NT2/D1 (cell line): ENCODE measurements around the gene CDC42BPA.
"Not testable (repeated sequence)": the region's sequence is repeated elsewhere in the genome, so short reads cannot be mapped to it uniquely, and the experiment has no call there.

Experiments used
- DNase-seq: peaks from one replicate; pipeline ENCODE4 v3.0.0-alpha.2; 2011; ENCODE audit warnings: low read depth, low spot score
- H3K27me3 ChIP-seq: 2 replicates; pipeline ENCODE4 v1.6.0; 2011; ENCODE audit warnings: mild to moderate bottlenecking; ENCODE audit not compliant: insufficient read length, insufficient read depth
- H3K36me3 ChIP-seq: 2 replicates; pipeline ENCODE4 v1.6.1; 2011; ENCODE audit warnings: mild to moderate bottlenecking, low read length, mixed read lengths; ENCODE audit not compliant: insufficient read depth, insufficient read length
- H3K4me1 ChIP-seq: 2 replicates; pipeline ENCODE4 v1.5.1; 2011; ENCODE audit not compliant: insufficient read depth, insufficient read length
- H3K4me3 ChIP-seq: 2 replicates; pipeline ENCODE4 v1.5.1; 2011; ENCODE audit warnings: low read depth; ENCODE audit not compliant: insufficient read length
- H3K9ac ChIP-seq: 2 replicates; pipeline ENCODE4 v1.6.0; 2011; ENCODE audit warnings: low read depth; ENCODE audit not compliant: insufficient read length
- H3K9me3 ChIP-seq: 2 replicates; pipeline ENCODE4 v1.5.1; 2011; ENCODE audit warnings: mild to moderate bottlenecking, low read length; ENCODE audit not compliant: insufficient read depth
- SUZ12 ChIP-seq: IDR thresholded peaks from 2 replicates; pipeline ENCODE4 v1.6.1; 2011; ENCODE audit not compliant: insufficient read length, insufficient read depth; ENCODE audit errors: extremely low read depth
- YY1 ChIP-seq: IDR thresholded peaks from 2 replicates; pipeline ENCODE4 v1.6.1; 2011; ENCODE audit not compliant: insufficient read length, insufficient read depth
- ZNF274 ChIP-seq: IDR thresholded peaks from 2 replicates; pipeline ENCODE4 v1.6.1; 2011; ENCODE audit warnings: mild to moderate bottlenecking, low read depth, low read length

Gene CDC42BPA

GRCh38 chr1:227357171-227357926, 39.1 kb upstream of the CDC42BPA start:
- Histone ChIP-seq H3K36me3 (no peaks in the 10 kb centered on the region), H3K4me1 (peaks cover 3% of the 10 kb centered on the region), H3K9ac (no peak overlapping the region), H3K4me3 (no peak overlapping the region), H3K27me3 (no peaks in the 10 kb centered on the region), H3K9me3 (peaks cover 7% of the 10 kb centered on the region; the same call in 1 of the 2 replicates)
- no peak for TF ChIP-seq YY1
- TF ChIP-seq SUZ12, result no peak
- TF ChIP-seq ZNF274, result no peak
- DNase-seq, result peak; percentile 63

DNA sequence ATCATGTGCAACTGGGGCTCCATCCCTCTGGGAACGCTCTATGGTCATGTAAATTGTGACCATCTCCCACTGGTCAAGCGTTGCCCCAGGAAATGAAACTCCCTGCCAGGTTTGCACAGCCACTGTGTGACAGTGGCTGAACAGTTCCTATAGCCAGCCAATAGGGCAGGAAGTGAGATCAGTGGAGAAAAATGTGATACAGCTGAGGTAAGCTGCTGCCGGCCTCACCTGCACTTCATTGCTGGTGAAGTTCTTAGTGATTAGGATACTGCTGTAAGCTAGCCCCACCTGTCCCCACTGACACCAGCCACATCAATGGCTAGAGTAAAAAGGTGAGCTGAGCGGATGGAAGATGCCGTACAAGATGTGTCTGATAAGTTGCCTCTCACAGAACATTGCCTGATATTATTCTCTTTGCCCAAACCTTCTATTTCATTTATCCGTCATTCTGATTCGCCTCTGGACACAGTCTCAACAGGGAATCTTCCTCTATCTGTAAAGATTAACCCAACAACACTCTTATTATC, 38.4 kb upstream of the CDC42BPA start:
- no peaks in the 10 kb centered on the region for H3K36me3 ChIP-seq
- H3K4me1 ChIP-seq, result peaks cover 3% of the 10 kb centered on the region
- no peak overlapping the region for H3K9ac ChIP-seq
- peak; percentile 95 for DNase-seq
- no peak for TF ChIP-seq ZNF274
- no peak for TF ChIP-seq YY1
- TF ChIP-seq SUZ12, result no peak
- peaks cover 7% of the 10 kb centered on the region; the same call in 1 of the 2 replicates for H3K9me3 ChIP-seq
- no peak overlapping the region for H3K4me3 ChIP-seq
- no peaks in the 10 kb centered on the region for H3K27me3 ChIP-seq

DNA sequence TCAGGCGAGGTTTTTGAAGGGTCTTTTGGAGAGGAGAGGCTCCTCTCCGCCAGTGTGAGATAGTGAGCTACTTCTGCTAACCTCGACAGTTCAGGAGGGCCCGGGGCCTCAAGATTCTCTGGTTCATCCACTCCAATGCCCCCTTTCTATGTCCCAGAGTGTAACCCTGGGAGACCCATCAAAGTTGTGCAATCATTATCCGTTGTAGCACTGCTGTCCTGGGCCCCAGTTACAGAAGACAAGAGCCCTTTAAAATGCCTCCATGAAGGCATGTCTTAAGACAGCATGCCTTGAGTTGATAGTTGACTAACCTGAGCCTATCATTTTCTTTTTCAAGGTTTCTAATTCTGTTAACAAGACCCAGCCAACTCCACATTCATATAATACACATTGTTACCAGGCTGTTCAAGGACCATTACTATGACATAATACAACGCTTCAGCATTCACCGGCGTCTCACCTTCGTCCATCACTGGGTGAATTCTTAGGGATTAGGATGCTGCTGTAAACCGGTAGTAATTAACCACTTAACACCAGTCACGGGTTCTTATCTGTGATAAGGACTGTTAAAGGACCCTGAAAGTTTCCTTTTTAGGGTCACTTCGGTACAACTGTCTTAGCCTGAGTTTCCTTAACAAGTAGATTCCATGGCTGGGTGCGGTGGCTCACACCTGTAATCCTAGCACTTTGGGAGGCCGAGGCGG, 37.4 kb upstream of the CDC42BPA start:
- DNase-seq, result no peak
- peaks cover 7% of the 10 kb centered on the region; the same call in 1 of the 2 replicates for H3K9me3 ChIP-seq
- H3K27me3 ChIP-seq, result no peaks in the 10 kb centered on the region
- peaks cover 3% of the 10 kb centered on the region for H3K4me1 ChIP-seq
- H3K9ac ChIP-seq, result no peak overlapping the region
- no peaks in the 10 kb centered on the region for H3K36me3 ChIP-seq
- no peak overlapping the region for H3K4me3 ChIP-seq
- TF ChIP-seq ZNF274, result no peak
- TF ChIP-seq YY1, result no peak
- TF ChIP-seq SUZ12, result no peak

DNA sequence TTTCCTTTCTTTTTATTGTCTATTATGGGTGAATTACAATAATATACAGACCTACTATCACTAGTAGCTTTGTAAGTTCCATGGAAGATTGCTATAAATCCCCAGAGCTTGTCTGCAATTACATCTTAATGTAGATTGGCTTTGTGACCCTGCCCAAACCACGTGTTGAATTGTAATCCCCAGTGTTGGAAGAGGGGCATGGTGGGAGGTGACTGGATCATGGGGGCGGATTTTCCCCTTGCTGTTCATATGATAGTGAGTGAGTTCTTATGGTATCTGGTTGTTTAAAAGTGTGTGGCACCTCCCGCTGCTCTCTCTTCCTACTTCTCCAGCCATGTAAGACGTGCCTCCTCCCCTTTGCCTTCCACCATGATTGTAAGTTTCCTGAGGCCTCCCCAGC, 34.9 kb upstream of the CDC42BPA start:
- TF ChIP-seq YY1, result no peak
- TF ChIP-seq SUZ12, result no peak
- TF ChIP-seq ZNF274, result no peak
- Histone ChIP-seq H3K4me1 (peaks cover 3% of the 10 kb centered on the region), H3K36me3 (no peaks in the 10 kb centered on the region), H3K27me3 (no peaks in the 10 kb centered on the region), H3K9ac (no peak overlapping the region), H3K9me3 (peaks cover 7% of the 10 kb centered on the region; the same call in 1 of the 2 replicates), H3K4me3 (no peak overlapping the region)
- no peak for DNase-seq

DNA sequence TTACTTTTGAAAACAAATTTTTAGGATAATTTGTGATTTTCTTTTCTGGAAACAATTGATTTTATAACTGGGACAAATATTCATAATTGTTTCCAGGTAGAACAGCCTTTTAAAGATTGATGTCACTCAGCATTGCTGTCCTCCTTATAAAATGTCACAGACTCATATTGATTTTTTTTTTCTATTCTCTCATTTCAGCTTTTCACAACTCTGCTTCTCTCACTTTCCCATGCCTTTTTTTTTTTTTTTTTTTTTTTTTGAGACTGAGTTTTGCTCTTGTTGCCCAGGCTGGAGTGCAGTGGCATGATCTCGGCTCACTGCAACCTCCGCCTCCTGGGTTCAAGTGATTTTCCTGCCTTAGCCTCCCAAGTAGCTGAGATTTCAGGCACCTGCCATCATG, 33.9 kb upstream of the CDC42BPA start:
- not testable (repeated sequence) for H3K9ac ChIP-seq, DNase-seq, H3K9me3 ChIP-seq, H3K4me1 ChIP-seq, H3K27me3 ChIP-seq, H3K4me3 ChIP-seq, H3K36me3 ChIP-seq

- DNase-seq, result no peak
- H3K9ac ChIP-seq, result no peak overlapping the region
- TF ChIP-seq ZNF274 (no peak), SUZ12 (no peak)
Observed at GRCh38 chr1:227351443-227351842, 33.2 kb upstream of the CDC42BPA start.

DNA sequence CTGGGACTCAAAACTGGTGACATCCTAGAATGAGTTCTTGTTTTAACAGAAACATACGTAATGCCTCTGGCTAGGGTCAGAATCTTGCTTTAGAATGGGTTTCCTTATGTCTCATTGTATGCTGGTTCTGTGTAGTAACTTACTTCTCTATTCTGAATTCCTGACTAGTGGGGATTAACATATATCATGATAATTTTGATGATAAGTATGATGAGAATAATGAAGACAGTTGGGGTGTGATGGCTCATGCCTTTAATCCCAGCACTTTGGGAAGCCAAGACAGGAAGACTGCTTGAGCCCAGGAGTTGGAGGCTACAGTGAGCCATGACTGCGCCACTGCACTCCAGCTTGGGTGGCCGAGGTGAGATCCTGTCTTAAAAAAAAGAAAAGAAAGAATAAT, 31.7 kb upstream of the CDC42BPA start:
- Histone ChIP-seq H3K9me3 (0 out of 2 replicates have a peak, but pooled peaks cover under 1% of the 10 kb centered on the region), H3K4me1 (no peaks in the 10 kb centered on the region), H3K27me3 (no peaks in the 10 kb centered on the region), H3K36me3 (no peaks in the 10 kb centered on the region), H3K4me3 (no peak overlapping the region), H3K9ac (no peak overlapping the region)
- TF ChIP-seq SUZ12 (no peak), YY1 (no peak), ZNF274 (no peak)
- DNase-seq, result no peak

More at GRCh38 chr1:227351443-227351842, 33.2 kb upstream of the CDC42BPA start:
- H3K4me3 ChIP-seq, result no peak overlapping the region
- no peaks in the 10 kb centered on the region for H3K36me3 ChIP-seq
- no peaks in the 10 kb centered on the region for H3K4me1 ChIP-seq
- no peaks in the 10 kb centered on the region for H3K27me3 ChIP-seq
- H3K9me3 ChIP-seq, result peaks cover 7% of the 10 kb centered on the region; the same call in 1 of the 2 replicates
